CD4-positive, alpha-beta T cell treated with Interleukin-21 for 1 hour (primary cell): ENCODE results near the gene SAA2.
A peak's percentile ranks its signal among the peaks of the same experiment; 100 is the strongest.
"Not testable (repeated sequence)": the region's sequence is repeated elsewhere in the genome, so short reads cannot be mapped to it uniquely, and the experiment has no call there.

Experiments used
- DNase-seq: peaks from one replicate; pipeline ENCODE4 v3.0.0-alpha.2; 2020

The SAA2 gene

DNA sequence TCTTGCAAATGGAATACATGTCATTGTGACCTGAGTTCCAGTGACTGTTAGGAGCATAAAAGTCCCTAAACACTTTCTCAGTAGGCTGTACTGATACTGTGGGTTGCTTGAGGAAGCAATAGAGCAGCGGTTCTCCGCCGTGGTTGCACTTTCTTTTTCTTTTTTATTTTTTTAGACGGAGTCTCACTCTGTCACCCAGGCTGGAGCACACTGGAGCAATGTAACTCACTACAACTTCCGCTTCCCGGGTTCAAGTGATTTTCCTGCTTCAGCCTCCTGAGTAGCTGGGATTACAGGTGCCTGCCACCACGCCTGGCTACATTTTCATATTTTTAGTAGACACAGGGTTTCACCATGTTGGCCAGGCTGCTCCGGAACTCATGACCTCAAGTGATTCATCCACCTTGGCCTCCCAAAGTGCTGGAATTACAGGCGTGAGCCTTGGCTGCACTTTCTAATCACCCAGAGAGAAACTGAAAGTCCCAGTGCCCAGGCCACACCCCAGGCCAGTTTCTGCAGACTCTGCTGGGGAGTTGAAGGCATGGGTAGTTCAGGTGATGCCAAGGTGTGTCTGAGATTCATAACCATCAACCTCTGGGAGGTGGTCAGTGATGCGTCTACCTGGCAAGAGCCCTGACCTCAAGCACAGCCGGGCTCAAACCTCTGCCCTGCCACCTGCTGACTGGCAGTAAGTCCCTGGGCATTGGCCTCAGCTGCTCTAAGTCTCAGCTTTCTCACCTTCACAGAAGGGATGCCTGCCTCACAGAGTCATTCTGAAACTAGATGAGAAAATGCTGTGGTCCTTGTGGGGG lies 1.9 kb downstream of the SAA2 start:
- peak; percentile 52 for DNase-seq

DNA sequence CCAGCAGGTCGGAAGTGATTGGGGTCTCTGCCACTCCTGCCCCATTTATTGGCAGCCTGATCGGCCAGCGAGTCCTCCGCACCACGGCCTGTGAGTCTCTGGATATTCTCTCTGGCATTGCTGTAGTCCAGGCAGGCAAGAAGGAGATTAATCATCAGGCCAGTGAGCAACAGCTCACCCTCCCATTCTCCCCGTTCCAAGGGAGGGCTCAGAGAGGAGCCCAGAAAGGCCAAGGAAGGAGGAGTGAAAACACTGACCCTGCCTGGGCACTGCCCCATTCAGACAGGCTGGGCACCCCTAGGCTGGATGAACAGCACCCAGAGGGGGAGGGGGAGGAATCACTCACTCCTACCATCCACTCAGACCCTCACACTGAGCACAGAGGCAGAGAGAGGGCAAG lies 3.1 kb downstream of the SAA2 start:
- no peak for DNase-seq

- peak; percentile 82 for DNase-seq
Measured at GRCh38 chr11:18243783-18244362, 4.6 kb downstream of the SAA2 start.

GRCh38 chr11:18239655-18240054 lies 8.8 kb downstream of the SAA2 start:
- no peak for DNase-seq

GRCh38 chr11:18236664-18237356 lies 11.7 kb downstream of the SAA2 start, which contains the start of gene SAA4:
Gene SAA4 (minus strand): TSS chr11:18236802. CDS start chr11:18235926, 876 bp downstream.
- no peak for DNase-seq

DNA sequence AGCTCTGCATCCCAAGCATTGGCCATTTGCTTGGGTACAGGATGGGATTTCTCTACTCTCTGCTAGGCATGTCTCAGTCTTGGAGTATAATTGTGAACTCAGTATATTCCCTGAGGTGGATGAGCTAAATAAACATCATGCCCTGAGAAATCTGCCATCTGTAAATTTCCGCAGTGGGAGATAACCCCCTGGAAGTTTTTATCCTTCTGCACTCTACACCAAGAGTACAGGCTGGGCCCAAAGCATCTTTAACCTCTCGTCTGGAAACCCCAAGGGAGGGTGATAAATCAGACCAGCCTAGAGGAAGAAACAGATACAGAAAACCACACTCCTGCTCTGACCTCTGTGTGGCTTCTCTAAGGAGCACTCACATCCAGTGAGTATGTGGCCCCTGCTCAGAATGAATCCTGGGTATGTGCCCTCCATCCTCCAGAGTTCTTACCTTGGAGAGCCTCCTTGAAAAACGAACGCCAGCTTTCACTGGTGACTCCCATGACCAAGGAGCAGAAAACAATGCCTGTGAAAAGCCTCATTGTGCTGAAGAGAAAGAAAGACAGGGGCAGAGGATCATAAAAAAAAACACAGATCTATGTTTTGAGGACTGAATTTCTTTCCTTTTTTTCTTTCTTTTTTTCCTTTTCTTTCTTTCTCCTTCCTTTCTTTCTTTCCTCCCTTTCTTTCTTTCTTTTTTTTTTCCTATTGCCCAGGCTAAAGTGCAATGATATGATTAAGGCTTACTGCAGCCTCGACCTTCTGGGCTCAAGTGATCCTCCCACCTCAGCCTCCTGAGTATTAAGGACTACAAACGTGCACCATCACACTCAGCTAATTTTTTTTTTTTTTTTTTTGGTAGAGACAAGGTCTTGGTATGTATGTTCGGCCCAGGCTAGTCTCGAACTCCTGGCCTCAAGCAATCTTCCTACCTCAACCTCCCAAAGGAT lies 12.8 kb downstream of the SAA2 start:
- DNase-seq: no peak

DNA sequence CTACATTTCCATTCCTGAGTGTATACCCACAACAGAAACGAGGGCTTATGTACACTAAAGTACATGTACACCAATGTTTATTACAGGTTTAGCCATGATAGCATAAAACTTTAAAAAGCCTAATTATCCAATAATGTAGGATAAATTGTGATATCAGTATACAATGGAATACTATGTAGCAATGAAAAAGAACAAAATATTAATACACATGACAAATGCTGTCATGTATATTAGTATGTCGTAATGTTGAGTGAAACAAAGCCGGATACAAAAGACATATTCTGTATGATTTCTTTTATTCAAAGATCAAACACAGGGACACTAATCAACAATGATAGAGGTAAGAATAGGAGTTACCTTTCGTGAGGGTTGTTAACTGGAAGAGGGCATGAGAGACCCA lies 14.6 kb downstream of the SAA2 start:
- no peak for DNase-seq

DNA sequence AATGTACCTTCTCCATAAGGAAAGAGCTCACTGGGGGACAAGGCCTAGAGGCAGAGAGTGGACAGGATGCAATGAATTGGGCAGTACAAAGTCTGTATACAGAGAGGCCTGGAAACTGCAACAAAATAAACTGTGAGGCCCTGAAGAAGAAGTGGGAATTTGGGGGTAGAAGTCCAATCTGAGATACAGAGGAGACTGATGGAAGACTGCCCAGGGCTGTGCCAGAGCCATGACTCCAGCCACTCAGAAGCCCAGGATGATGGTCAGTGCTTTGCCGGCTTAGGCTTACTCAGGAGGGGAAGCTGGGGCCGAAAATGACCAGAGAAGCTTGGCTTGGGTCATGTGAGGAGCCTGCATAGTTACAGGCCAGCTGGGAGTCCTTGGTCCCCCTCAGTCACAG lies 17.6 kb downstream of the SAA2 start:
- DNase-seq: no peak

DNA sequence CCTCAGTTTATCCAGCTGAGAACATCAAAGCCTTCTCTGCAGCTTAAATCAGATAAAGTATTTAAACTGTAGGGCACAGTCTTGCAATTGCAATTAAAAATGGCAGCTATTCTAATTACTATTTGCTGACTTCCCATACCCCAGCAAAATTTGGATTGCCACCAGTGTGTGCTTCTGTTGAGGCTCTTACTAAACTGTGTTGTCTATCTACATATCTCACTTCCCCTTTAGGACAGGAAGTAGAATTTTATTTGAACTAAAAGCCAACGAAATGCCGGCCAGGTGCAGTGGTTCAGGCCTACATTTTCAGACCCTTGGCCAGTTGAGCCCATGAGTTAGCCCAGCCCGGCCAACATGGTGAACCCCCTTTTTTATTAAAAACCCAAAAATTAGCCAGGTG lies 19.0 kb downstream of the SAA2 start:
- no peak for DNase-seq

DNA sequence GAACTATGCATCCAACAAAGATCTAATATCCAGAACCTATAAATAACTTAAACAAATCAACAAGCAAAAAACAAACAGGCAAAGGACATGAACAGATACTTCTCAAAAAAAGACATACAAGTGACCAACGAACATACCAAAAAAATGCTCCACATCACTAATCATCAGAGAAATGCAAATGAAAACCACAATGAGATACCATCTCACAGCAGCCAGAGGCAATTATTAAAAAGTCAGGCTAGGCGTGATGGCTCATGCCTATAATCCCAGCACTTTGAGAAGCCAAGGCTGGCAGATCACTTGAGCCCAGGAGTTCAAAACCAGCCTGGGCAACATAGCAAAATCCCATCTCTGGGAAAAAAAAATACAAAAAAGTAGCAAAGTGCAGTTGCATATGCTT lies 22.6 kb downstream of the SAA2 start:
- DNase-seq: no peak

DNA sequence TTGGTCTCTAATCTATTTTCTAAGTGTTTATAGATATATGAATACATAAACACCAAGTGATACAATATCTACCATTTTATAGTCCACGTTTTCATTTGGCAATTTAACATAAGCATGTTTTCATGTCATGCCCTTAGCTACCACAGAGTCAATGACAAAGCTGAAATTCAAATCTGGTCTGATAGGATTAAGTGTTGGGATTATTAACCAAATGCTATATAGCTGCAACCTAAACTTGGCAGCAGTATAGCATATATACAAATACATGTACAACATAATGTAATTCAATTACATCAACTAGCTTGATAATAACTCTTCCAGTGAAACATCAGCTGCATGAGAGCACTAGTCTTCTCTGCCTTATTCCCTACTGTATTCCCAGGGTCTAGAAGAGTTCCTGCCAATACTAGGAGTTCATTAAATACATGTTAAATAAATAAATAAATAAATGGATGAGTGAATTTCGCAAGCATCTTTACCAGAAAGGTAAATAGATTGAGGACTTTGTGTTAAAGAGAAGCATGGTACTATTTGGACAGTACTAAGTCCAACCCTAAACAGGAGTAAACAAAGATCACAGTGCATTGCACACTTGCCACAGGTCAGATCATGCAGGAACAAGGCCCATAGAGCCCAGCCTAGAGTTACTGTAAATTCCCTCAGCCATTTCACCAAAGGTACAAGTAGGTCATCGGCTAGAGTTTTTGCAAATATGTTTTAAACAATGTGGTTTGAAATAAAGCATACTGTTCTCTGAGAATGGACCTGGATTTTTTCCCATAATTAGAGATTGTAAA lies 24.7 kb downstream of the SAA2 start:
- no peak for DNase-seq

GRCh38 chr11:18222814-18223421 lies 25.6 kb downstream of the SAA2 start:
- no peak for DNase-seq

DNA sequence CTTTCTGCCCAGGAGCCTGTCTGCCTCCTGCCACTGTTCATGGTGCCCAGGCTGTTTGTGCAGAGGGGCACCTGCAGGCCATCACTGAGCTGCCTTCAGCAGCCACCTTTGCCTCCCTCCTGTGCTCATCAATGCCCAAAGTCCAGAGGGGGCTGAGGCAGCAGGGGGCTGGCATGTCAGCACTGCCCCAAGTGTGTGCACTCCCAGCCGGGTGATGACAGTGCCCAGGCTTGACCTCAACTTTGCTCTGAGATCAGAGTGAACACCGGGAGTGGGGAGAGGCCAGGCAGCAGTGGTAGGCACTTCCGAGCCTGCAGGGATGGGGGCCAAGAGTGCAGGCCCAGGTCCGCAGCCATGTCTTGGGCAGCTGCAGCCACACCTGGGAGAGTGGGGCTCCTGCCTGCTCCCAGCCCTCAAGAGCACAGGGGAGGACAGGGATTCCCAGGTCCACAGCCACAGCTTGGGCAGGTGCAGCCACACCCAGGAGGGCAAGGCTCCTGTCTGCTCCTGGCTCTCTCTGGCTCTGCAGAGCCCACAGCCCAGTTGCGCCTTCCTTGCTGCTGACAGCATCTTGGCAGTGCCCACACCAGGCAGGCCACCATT lies 27.1 kb downstream of the SAA2 start:
- DNase-seq: no peak

GRCh38 chr11:18209058-18209457 lies 39.4 kb downstream of the SAA2 start:
- no peak for DNase-seq

GRCh38 chr11:18204771-18205170 lies 43.7 kb downstream of the SAA2 start:
- DNase-seq: no peak

DNA sequence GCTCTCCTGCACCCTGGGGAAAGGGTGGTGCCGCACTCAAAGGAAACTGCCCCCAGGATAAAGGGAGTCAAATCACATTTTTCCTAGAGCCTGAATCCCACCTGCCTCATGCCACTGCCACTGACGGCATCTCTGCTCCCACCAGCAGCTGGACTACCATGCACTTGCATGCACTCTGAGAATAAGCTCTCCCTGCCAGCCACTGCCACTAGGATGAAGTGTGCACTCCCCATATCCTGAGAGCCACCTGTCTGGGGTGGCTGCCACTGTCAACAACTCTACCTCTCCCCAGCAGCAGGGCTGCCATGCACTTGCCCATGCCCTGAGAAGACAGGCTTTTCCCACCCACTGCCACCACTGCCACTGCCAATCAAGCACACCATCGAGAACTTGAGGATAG lies 44.2 kb downstream of the SAA2 start:
- DNase-seq: no peak

DNA sequence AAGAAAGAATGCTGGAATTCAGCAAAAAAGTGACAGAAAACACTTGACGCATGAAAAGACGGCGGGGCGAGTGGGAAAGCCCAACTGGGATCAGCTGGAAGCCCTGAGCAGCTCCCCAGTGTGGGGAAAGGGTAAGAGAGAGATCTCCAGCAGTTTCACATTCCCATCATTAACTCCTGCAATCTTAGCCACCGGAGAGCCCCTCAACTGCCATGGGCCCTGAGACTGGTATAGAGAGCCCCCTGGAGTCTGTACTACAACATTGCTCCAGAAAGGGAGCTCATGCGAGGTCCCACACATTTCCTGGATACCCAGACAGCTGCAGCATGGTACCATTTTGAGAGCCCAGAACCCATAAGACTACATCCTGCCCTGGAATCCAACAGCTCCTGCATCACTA lies 44.7 kb downstream of the SAA2 start:
- no peak for DNase-seq

DNA sequence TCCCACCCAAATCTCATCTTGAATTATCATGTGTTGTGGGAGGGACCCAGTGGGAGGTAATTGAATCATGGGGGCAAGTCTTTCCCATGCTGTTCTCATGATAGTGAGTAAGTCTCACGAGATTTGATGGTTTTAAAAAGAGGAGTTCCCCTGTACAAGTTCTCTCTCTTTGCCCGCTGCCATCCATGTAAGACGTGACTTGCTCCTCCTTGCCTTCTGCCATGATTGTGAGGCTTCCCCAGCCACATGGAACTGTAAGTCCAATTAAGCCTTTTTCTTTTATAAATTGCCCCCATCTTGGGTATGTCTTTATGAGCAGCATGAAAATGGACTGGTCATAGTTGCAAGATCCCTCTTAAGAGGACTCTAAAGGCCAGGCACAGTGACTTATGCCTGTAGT lies 50.7 kb downstream of the SAA2 start:
- not testable (repeated sequence) for DNase-seq

DNA sequence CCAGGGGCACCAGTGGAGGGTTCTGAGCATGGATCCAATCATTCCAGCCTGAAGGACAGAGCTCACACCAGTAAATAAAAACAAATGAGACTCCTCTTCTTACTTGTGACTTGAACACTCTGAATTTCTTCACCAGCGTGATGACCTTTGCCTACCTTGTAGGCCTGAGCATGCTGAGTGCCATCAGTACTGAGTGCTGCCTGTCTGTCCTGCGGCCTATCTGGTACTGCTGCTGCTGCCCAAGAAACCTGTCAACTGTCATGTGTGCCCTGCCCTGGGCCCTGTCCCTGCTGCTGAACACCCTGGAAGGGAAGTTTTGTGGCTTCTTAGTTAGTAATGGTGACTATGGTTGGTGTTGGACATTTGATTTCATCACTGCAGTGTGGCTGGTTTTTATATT lies 51.9 kb downstream of the SAA2 start:
- DNase-seq: no peak
